ENCODE data around the gene PTPRD.

DNA sequence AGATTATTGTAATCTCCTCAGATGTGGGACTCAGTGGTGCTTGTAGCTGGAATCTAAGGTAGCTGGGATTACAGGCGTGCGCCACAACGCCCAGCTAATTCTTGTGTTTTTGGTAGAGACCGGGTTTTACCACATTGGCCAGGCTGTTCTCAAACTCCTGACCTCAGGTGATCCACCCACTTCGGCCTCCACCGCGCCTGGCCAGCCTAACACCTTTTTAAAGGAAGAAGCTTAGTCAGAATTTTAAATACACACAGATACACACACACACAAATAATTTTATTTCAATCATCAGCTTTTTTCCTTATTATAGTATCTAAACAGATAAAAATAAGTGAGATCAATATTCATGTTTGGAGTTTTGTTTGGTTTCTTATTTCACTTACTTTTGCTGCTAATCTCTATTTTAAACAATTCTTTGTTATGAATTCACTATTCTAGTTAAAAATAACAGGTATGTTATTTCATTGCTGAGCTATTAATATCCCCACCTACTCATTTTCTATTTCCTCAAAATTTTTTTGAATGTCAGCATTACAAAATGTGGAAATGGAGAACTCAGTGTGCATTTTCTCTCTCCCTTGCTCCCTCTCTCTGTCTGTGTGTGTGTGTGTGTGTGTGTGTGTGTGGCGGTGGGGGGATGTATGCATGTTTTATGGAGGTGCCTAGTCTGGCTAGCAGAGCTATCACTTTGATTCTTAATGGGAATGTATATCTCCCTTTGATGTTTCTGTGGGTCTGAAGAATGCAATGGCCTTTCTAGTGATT is 1852.6 kb downstream of the PTPRD start:
- TF ChIP-seq, protein P1, sequence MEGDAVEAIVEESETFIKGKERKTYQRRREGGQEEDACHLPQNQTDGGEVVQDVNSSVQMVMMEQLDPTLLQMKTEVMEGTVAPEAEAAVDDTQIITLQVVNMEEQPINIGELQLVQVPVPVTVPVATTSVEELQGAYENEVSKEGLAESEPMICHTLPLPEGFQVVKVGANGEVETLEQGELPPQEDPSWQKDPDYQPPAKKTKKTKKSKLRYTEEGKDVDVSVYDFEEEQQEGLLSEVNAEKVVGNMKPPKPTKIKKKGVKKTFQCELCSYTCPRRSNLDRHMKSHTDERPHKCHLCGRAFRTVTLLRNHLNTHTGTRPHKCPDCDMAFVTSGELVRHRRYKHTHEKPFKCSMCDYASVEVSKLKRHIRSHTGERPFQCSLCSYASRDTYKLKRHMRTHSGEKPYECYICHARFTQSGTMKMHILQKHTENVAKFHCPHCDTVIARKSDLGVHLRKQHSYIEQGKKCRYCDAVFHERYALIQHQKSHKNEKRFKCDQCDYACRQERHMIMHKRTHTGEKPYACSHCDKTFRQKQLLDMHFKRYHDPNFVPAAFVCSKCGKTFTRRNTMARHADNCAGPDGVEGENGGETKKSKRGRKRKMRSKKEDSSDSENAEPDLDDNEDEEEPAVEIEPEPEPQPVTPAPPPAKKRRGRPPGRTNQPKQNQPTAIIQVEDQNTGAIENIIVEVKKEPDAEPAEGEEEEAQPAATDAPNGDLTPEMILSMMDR (conservative IDR thresholded peaks at IDR 0.05; ENCODE audit: low read depth in 2 of 2), result no peak
- no peak for TF ChIP-seq EZH2 (IDR thresholded peaks at IDR 0.05; ENCODE audit: low read depth, unreplicated experiment)
- TF ChIP-seq, protein P2, sequence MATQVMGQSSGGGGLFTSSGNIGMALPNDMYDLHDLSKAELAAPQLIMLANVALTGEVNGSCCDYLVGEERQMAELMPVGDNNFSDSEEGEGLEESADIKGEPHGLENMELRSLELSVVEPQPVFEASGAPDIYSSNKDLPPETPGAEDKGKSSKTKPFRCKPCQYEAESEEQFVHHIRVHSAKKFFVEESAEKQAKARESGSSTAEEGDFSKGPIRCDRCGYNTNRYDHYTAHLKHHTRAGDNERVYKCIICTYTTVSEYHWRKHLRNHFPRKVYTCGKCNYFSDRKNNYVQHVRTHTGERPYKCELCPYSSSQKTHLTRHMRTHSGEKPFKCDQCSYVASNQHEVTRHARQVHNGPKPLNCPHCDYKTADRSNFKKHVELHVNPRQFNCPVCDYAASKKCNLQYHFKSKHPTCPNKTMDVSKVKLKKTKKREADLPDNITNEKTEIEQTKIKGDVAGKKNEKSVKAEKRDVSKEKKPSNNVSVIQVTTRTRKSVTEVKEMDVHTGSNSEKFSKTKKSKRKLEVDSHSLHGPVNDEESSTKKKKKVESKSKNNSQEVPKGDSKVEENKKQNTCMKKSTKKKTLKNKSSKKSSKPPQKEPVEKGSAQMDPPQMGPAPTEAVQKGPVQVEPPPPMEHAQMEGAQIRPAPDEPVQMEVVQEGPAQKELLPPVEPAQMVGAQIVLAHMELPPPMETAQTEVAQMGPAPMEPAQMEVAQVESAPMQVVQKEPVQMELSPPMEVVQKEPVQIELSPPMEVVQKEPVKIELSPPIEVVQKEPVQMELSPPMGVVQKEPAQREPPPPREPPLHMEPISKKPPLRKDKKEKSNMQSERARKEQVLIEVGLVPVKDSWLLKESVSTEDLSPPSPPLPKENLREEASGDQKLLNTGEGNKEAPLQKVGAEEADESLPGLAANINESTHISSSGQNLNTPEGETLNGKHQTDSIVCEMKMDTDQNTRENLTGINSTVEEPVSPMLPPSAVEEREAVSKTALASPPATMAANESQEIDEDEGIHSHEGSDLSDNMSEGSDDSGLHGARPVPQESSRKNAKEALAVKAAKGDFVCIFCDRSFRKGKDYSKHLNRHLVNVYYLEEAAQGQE (IDR thresholded peaks at IDR 0.05; ENCODE audit: unreplicated experiment), result no peak
- no peak for TF ChIP-seq EZH2phosphoT487 (IDR thresholded peaks at IDR 0.05; ENCODE audit: unreplicated experiment)
